HG02981 (cell line): Measurements from ENCODE around the gene SPTBN1.

Experiments used
- ATAC-seq: cut with Tn5 transposase; IDR thresholded peaks from one replicate; pipeline ENCODE4 v1.9.1; 2021; ENCODE audit warnings: mild to moderate bottlenecking, moderate library complexity; ENCODE audit not compliant: unreplicated experiment

SPTBN1 gene

GRCh38 chr2:54603357-54603756 is 147.2 kb downstream of the SPTBN1 start:
- no peak for ATAC-seq

- no peak for ATAC-seq
Observed at GRCh38 chr2:54603796-54604195, 147.7 kb downstream of the SPTBN1 start.

DNA sequence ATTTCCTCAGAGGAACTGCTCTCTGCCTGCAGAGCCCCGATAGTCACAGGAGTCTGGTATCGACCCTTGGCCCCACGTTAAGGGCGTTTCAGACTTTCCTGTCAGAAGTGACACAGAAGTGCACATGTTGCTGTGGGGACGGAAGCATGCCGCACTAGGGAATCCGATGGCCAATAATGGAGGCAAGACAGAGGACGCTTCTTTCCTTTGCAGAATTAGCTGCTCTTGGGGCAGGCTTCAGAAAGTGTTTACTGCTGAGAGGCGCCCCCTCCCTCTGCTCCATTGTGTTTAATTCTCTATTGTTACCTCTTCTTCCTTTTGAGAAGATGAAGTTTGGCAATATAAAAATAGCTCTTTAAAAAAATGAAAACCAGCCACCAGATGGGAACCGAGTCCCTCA is 148.7 kb downstream of the SPTBN1 start:
- no peak for ATAC-seq

GRCh38 chr2:54605836-54606235 is 149.7 kb downstream of the SPTBN1 start:
- no peak for ATAC-seq

DNA sequence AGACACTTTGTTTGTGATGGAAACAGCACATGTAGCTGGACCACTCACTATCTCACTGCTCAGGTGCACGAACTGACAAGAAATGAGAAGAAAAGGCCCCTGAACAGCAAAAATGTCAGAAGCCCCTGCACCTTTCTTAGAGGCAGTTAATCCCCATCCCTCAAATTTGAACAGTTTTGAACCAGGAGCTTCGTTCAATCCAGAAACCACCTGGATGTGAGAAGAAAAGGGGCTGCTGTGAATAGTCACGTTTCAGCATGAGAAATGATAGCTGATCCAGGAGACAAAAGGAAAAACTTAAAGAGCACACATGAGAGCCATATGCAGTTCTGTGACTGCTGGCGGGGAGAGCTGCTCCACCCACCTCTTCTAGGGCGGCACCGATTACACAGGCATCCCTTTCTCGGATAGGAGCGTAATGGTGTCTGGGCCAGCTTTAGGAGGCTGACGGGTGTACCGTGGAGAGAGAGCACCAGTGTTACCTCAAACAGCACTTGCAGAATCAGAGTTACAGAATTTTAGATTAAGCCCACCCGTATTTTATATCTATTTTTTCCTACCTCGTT is 150.3 kb downstream of the SPTBN1 start:
- ATAC-seq = no peak

DNA sequence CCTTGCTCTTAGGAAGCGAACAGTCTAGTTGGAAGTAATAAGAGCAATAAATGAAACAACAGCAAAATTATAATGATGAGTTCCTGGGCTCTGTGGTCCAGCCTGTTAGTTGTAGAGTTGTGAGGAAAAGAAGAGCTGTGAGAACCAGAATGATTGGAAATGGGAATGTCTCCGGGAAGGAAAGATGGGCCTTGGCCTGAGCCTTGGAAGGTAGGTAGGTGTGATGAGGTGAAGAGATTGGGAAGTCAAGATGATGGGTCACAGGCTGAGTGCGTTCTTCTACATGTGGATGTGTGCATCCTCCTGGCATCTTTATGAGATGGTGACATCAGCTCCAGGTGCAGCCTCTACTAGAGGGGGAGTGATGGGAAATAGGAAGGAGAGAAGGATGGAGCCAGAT is 152.1 kb downstream of the SPTBN1 start:
- ATAC-seq = no peak

DNA sequence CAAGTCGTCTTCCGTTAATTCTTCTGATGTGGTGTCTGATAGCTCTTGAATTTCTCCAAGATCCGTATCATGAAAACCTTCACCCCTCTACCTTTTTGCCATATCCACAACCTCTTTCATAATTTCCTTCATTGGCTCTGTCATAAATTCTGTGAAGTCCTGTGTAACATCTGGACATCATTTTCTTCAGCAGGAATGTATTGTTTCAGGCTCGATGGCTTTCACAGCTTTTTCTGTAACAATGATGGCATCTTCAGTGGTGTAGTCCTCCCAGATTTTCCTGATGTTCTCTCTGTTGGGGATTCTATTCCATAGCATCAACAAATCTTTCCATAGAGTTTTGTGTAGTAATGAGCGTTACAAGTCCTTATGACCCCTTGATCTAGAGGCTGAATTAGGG is 153.1 kb downstream of the SPTBN1 start:
- ATAC-seq = no peak

DNA sequence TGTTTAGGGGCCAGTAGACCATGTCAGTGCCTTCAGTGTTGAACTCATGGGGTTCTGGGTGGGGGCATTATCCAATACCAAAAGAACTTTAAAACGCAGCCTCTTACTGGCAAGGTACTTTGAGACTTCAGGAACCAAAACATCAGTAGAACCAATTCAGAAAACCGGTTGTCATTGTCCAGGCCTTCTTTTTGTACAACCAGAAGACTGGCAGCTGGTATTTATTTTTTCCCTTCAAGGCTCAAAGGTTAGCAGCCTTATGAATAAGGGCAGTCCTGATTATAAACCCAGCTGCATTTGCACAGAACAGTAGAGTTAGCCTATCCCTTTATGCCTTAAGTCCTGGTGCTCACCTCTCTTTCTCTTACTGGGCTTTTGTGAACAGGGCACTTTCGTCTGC is 153.5 kb downstream of the SPTBN1 start:
- ATAC-seq = no peak

- ATAC-seq = no peak
Observed at GRCh38 chr2:54610700-54611099, 154.6 kb downstream of the SPTBN1 start.

GRCh38 chr2:54611830-54612545 is 155.9 kb downstream of the SPTBN1 start:
- ATAC-seq = no peak

- ATAC-seq = no peak
Observed at GRCh38 chr2:54613386-54613785, 157.3 kb downstream of the SPTBN1 start.

DNA sequence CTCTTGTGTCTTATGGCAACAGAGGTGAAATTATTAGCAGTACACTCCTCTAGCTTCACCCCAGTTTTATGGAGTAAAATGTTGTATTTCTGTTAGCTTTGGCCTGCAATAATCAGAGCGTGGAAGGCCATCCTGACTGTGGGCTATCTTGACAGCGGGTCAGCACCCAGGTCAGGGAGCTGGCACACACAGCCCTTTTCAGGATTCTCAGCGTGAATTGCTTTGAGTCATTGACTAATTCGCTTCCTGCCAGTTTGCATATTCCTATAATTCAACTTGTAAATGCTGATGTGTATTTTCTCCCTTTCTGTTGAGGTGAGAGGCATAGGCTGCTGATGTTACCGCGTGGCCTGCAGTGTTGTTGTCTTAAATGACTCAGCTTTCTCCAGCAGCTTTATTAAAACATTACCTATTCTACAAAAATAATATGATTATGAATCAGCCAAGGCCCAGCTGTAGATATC is 157.7 kb downstream of the SPTBN1 start:
- ATAC-seq = peak; percentile 59

DNA sequence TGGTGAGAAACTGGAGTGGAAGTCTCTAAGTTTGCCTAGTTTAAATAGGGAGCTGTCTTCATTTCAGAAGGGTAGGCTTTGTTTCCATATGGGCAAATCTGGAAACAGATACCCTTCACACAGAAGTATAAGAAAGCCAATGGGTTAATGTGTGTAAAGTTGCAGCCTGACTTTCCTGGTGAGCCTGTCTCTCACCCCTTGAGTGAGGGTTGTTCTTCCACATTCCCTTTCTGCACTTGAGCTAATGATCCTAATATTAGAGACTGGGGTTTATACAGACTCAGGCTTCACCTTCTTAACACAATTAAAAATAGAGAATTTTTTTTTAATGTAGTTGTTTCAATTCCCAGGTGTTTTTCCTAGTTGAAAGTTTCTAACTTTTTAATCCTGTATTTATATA is 158.7 kb downstream of the SPTBN1 start:
- ATAC-seq = no peak

DNA sequence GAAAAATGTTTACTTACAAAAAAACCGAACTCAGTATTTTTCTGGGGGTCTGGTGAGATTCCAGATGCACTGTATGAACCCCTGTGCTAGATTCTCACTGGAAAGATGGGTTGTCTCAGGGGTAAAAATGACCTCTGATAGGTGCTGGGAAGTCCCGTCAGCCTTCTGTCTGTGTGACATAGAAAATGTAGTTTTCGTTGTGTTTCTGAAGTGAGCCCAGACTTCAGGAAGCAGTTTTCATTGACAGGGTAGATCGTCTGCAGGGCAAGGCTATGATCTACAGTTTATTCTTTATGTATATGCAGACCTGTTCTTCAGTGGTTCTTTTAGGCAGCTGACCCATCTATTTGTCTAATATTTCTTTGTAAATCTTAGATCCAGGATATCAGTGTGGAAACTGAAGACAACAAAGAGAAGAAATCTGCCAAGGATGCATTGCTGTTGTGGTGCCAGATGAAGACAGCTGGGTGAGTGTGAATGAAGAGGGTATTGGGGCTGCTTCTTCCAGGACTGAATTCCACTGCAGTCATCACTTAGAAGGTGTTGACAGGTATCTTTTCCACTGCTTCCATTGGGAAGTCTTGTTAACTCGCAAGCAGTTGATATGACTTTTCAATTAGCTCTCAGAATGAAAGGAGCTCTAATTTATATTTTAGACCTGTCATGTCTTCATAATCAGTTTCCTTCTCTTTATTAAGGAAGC is 159.9 kb downstream of the SPTBN1 start:
- ATAC-seq = no peak

DNA sequence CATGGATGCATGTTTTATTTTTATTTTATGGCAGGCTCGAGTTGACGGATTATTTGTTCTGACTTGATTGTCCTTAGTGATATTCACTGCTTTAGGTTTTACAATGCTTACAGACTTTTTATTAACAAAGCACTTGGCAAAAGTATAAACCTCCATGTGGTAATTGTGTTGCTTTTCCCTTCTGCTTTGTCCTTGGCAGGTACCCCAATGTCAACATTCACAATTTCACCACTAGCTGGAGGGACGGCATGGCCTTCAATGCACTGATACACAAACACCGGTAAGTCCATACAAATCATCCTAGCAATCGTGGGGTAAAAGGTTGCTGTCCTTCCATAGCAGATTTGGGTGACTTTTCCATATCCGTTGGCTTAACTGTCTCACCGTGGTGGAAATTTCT is 161.3 kb downstream of the SPTBN1 start:
- no peak for ATAC-seq

DNA sequence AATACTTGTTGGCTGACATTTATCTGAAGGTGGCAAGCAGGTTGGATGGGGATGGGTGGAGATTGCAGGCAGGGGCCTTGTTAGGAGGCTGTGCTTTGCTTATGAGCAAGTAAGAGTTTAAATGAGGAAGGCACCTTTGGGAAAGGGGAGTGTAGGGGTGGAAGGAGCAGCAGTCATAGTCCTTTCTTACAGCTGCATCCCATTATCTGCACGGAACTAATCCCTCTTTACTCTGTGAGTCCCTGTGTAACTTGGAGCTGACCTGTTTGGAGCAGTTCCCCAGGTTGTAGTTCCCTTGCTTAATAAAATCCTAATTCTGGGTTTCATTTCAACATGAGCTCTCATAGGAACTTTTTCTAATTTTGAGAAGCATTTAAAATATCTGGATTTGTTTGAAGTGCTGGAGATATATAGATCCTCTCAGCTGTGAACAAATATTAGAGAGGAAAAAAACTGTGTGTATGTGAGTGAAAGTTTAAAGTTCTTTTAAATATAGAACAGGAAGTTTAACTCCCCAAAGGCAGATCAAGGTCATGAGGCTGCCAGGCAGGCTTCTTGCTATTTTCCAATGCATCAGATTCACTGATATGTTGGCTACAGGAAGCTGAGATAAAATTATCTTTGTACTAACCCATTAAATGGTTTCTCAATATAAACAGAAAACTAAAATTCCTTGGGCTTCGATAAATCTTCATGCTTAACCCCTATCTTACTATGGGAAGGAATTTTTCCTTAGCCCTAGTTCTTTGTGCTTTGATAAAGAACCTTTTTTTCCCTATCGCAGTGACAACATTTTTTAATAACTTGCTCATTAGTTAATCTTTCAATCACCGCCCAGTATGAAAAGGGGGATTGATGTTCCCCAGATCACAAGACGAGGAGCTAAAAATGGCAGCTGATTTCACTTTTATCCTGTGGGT is 162.8 kb downstream of the SPTBN1 start:
- no peak for ATAC-seq

DNA sequence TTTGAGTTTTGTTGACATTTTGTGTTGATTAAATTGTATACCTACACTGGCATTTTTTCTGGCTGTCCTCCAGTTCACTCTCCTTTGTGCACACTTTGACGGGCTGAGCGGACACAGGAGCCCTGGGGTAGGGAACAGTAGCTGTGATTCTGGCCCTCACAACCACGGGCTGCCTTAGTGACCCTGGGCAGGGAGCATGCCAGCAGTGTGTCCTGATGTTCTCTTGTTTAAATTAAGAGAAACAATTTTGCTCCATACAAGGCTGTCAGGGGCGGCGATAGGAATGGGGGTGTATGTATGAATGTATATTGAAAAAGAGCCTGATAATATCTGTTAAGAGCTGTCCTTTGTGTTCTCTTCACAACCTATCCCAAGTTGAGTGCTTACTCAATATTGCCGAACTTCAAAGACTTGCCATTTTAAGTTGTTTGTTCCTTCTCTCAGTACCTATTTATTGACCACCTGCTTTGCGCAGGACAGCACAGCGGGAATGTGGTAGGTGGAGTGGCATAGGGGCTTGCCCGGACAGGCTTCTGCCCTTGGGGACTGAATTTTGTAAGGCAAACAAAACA is 163.6 kb downstream of the SPTBN1 start:
- ATAC-seq = no peak

DNA sequence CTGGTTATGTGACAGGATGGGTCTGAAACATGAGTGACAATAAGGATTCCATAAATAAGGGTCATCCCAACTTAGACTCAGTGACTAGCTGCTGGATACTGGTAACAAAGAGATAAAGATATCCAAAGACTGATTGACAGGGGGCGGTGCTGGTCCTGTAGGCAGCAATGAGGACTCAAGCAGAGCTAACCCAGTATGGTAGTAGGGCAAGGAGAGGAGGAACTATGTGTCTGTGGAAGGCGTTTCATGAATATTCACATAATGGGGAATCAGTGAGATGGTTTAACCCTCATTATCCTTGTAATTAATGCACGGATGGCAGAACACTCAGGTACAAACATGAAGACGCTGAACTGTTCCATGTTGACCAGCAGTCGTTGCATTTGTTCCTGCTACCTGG is 164.8 kb downstream of the SPTBN1 start:
- ATAC-seq = no peak

GRCh38 chr2:54624591-54625071 is 168.5 kb downstream of the SPTBN1 start:
- no peak for ATAC-seq

- ATAC-seq = no peak
Observed at GRCh38 chr2:54626131-54626530, 170.0 kb downstream of the SPTBN1 start.

DNA sequence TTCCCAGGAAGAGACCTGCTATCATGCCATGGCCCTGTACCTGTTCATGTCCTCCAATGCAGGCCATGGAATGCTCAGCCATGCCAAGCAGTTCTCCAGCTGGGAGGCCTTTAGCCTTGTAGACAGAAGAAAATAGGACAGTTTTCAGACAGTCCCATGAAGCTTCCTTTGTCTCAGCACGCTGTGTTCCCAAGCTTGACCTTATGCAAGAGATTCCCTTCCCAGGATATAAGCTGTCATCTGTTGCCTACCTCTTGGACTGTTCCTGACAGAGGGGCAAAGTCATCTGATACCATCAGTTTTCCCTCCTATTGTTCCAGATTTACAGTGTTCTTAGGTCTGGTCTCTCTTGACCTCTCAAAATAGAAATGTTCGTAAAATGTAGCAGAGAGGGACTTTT is 170.8 kb downstream of the SPTBN1 start:
- ATAC-seq = no peak
